ENCODE measurements around the gene TNNI2.

TNNI2 gene

DNA sequence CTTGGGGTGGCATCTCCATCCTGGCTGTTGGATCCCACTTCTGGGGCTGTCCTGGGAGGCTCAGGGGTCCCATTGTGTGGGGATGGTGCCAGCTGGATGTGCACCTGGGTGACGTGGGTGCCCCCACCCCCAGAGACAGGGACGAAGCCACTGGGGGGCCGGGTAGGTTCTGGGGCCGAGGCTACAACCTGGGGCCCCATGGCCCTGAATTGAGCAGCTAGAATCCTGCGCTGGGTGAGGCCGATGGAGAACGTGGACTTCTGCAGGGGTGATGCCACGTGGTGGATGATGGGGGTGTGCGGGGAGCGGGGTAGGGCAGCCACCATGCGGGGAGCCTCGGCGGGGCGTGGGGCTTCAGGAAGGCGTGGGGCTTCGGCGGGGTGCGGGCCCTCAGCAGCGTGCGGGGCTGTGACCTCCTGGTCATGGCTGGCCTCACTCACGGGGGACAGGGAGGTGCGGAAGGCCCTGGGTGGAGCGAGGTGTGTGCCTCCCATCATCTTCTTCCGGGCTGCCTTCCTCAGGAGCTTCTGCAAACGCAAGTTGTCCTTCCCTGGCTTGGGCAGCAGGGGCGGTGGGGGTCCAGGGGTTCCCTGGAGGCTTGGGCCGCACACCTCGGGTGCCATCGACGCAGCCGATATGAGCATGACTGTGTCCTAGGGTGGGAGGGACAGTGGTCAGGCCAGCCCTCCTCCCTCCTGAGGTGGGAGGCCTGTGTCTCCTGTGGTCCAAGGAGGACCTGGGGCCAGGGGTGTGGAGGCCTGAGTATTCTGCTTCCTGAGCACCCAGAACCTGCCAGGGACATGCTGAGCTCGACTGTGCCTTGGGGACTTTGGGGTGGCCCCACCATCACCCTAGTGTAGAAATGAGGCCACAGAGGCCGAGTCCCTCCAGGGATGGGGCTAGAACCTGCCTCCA lies 51.4 kb downstream of the TNNI2 start:
- DNase-seq = no peak
